Esophagus muscularis mucosa (tissue), 4 donors: ENCODE measurements around the gene SORCS2.

ENCODE experiments used
- EP300 ChIP-seq: sonication (generic); formaldehyde crosslinking; IDR thresholded peaks from one replicate; pipeline ENCODE4 v1.6.1; 2017; ENCODE audit warnings: antibody characterized with exemption
- POLR2A ChIP-seq: fragments of 450-650 bp; IDR thresholded peaks from one replicate; pipeline ENCODE4 v1.6.1; 2017; ENCODE audit warnings: antibody characterized with exemption, moderate library complexity, mild to moderate bottlenecking, low read depth
- POLR2AphosphoS5 ChIP-seq, 2 donors: sonication (generic); formaldehyde crosslinking; IDR thresholded peaks; one replicate each; pipeline ENCODE4 v1.6.1; 2017; ENCODE audit warnings: antibody characterized with exemption in 2 of 2
- TF ChIP-seq, protein P1 (sequence below), 3 experiments: fragments of 200-600 bp in 2 of 3; fragments of 450-650 bp in 1 of 3; sonication (generic) in 2 of 3; IDR thresholded peaks; one replicate each; pipeline ENCODE4 v1.5.1; 2017 to 2019; ENCODE audit warnings: antibody characterized with exemption in 3 of 3, mild to moderate bottlenecking in 2 of 3, moderate library complexity in 1 of 3

DNA sequence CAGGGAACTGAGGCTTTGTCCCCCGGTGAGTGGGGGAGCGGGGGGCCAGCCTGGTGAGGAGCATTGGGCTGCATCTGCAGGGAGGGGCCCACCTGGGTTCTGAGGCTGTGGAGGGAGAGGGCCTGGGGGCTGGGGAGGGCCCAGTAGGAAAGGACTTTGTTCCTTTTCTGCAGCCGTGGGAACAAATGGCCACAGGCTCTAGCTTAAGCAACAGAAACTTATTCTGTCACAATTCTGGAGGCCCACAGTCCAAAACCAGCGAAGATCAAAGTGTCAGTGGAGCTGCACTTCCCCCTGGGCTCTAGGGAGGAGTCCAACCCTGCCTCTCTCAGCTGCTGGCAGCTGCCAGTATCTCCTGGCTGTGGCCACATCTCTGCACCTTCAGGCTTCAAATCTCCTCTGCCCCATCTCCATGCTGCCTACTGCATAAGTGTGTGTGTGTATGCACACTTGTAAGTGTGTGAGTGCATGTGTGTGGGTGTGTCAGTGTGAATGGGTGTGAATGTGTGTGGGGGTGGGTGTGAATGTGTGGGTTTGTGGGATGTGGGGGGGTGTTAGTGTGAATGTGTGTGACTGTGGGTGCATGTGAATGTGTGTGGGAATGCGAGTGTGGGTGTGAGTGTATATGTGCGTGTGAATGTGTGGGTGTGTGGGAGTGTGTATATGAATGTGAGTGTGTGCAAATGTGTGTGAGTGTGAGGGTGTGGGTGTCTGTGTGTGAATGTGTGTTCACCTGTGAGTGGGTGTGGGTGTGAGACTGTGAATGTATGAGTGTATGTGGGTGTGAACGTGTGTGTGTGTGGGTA is 446.8 kb downstream of the SORCS2 start:
- TF ChIP-seq, protein P1, sequence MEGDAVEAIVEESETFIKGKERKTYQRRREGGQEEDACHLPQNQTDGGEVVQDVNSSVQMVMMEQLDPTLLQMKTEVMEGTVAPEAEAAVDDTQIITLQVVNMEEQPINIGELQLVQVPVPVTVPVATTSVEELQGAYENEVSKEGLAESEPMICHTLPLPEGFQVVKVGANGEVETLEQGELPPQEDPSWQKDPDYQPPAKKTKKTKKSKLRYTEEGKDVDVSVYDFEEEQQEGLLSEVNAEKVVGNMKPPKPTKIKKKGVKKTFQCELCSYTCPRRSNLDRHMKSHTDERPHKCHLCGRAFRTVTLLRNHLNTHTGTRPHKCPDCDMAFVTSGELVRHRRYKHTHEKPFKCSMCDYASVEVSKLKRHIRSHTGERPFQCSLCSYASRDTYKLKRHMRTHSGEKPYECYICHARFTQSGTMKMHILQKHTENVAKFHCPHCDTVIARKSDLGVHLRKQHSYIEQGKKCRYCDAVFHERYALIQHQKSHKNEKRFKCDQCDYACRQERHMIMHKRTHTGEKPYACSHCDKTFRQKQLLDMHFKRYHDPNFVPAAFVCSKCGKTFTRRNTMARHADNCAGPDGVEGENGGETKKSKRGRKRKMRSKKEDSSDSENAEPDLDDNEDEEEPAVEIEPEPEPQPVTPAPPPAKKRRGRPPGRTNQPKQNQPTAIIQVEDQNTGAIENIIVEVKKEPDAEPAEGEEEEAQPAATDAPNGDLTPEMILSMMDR (IDR thresholded peaks at IDR 0.05): no peak
- TF ChIP-seq EP300 (no peak), POLR2AphosphoS5 (IDR thresholded peaks at IDR 0.05) (no peak), POLR2A (no peak)
